HepG2 (cell line): ENCODE data around the gene PAK1. TPM values are rescaled to one million over a fixed set of nuclear protein-coding genes. Genes with fewer than 3 reads are reported as not detected.

Experiments used
- ATF5 ChIP-seq: sonication (generic); formaldehyde crosslinking; IDR thresholded peaks from 2 replicates; pipeline ENCODE4 v1.4.0; 2020; ENCODE audit warnings: mild to moderate bottlenecking, low read depth, missing genetic modification reagents
- CEBPB ChIP-seq: IDR thresholded peaks from 2 replicates; pipeline ENCODE4 v1.6.1; 2011; ENCODE audit warnings: low read depth, low read length, improper control_type of control experiment, borderline replicate concordance
- HHEX ChIP-seq: IDR thresholded peaks from 2 replicates; pipeline ENCODE4 v1.6.1; 2016; ENCODE audit warnings: control low read depth
- LBX2 ChIP-seq: sonication (generic); formaldehyde crosslinking; IDR thresholded peaks from 2 replicates; pipeline ENCODE4 v1.5.0; 2020; ENCODE audit warnings: missing genetic modification reagents, mild to moderate bottlenecking, borderline replicate concordance
- MAF1 ChIP-seq: sonication (generic); formaldehyde crosslinking; IDR thresholded peaks from 2 replicates; pipeline ENCODE4 v1.5.0; 2020; ENCODE audit warnings: missing genetic modification reagents, borderline replicate concordance
- MAZ ChIP-seq, 2 experiments: sonication (generic) in 1 of 2; formaldehyde crosslinking in 1 of 2; IDR thresholded peaks; 2 replicates each; pipeline versions ENCODE4 v1.5.0 to v1.6.1; 2012 to 2020; ENCODE audit warnings: low read depth in 2 of 2, mild to moderate bottlenecking in 2 of 2, borderline replicate concordance in 1 of 2, improper control_type of control experiment in 1 of 2, low read length in 1 of 2, missing genetic modification reagents in 1 of 2, moderate library complexity in 1 of 2
- MIXL1 ChIP-seq: IDR thresholded peaks from 2 replicates; pipeline ENCODE4 v1.6.1; 2016
- MLX ChIP-seq: IDR thresholded peaks from 2 replicates; pipeline ENCODE4 v1.6.1; 2016
- MYNN ChIP-seq: sonication (generic); formaldehyde crosslinking; IDR thresholded peaks from 2 replicates; pipeline ENCODE4 v1.4.0; 2020; ENCODE audit warnings: mild to moderate bottlenecking, low read depth, missing genetic modification reagents
- PHF20 ChIP-seq: sonication (generic); formaldehyde crosslinking; IDR thresholded peaks from 2 replicates; pipeline ENCODE4 v1.5.0; 2020; ENCODE audit warnings: mild to moderate bottlenecking, missing genetic modification reagents
- REXO4 ChIP-seq: sonication (generic); formaldehyde crosslinking; IDR thresholded peaks from 2 replicates; pipeline ENCODE4 v1.8.0; 2022; ENCODE audit warnings: missing genetic modification reagents, mild to moderate bottlenecking, borderline replicate concordance
- RXRA ChIP-seq: sonication (generic); formaldehyde crosslinking; IDR thresholded peaks from 2 replicates; pipeline ENCODE4 v1.5.1; 2020; ENCODE audit warnings: missing genetic modification reagents
- SP5 ChIP-seq: IDR thresholded peaks from 2 replicates; pipeline ENCODE4 v1.6.1; 2016; ENCODE audit warnings: low read depth, borderline replicate concordance
- ZBTB7A ChIP-seq: sonication (generic); formaldehyde crosslinking; IDR thresholded peaks from 2 replicates; pipeline ENCODE4 v1.8.0; 2022; ENCODE audit warnings: mild to moderate bottlenecking, missing genetic modification reagents
- ZNF136 ChIP-seq: sonication (generic); formaldehyde crosslinking; IDR thresholded peaks from 2 replicates; pipeline ENCODE4 v1.8.1; 2022; ENCODE audit warnings: low read depth, mild to moderate bottlenecking, moderate library complexity, missing genetic modification reagents
- ZNF282 ChIP-seq: fragments of 450-650 bp; IDR thresholded peaks from 2 replicates; pipeline ENCODE4 v1.6.1; 2018; ENCODE audit not compliant: partially characterized antibody
- ZNF3 ChIP-seq: IDR thresholded peaks from 2 replicates; pipeline ENCODE4 v1.7.0; 2017; ENCODE audit warnings: inconsistent platforms
- ZNF337 ChIP-seq: sonication (generic); formaldehyde crosslinking; IDR thresholded peaks from 2 replicates; pipeline ENCODE4 v1.5.1; 2020; ENCODE audit warnings: missing genetic modification reagents, low read depth, mild to moderate bottlenecking, borderline replicate concordance
- ZNF34 ChIP-seq: sonication (generic); formaldehyde crosslinking; IDR thresholded peaks from 2 replicates; pipeline ENCODE4 v1.4.0; 2020; ENCODE audit warnings: mild to moderate bottlenecking, missing genetic modification reagents, borderline replicate concordance
- ZNF709 ChIP-seq: sonication (generic); formaldehyde crosslinking; IDR thresholded peaks from 2 replicates; pipeline ENCODE4 v1.5.0; 2020; ENCODE audit warnings: mild to moderate bottlenecking, missing genetic modification reagents
- ZNF737 ChIP-seq: sonication (generic); formaldehyde crosslinking; IDR thresholded peaks from 2 replicates; pipeline ENCODE4 v1.5.0; 2020; ENCODE audit warnings: missing genetic modification reagents, mild to moderate bottlenecking, borderline replicate concordance
- ZNF792 ChIP-seq: IDR thresholded peaks from 2 replicates; pipeline ENCODE4 v1.6.1; 2016
- ZNF83 ChIP-seq: sonication (generic); formaldehyde crosslinking; IDR thresholded peaks from 2 replicates; pipeline ENCODE4 v1.4.0; 2020; ENCODE audit warnings: missing genetic modification reagents, mild to moderate bottlenecking, borderline replicate concordance
- polyA plus RNA-seq, 8 experiments: library from polyadenylated mRNA; depleted of rRNA in 3 of 8; stranded (reverse) in 7 of 8; unstranded in 1 of 8; fragments of >200 nt; fragmentation: Illumina TruSeq in 4 of 8; extraction: Trizol in 4 of 8; gene quantifications; 2 replicates each; pipeline versions ENCODE4 v1.2.1 to v1.2.3, GENCODE V29; 2011 to 2016; ENCODE audit warnings: low read depth in 4 of 8, missing spikeins in 1 of 8, mixed read lengths in 1 of 8; ENCODE audit not compliant: insufficient read depth in 1 of 8
- total RNA-seq, 5 experiments: library from RNA; depleted of rRNA; stranded (reverse); fragments of >200 nt; fragmentation: Illumina TruSeq; extraction: Trizol; gene quantifications; 2 replicates each; pipeline ENCODE4 v1.2.3, GENCODE V29; 2016; ENCODE audit warnings: low read depth in 1 of 5
- TF ChIP-seq, protein P1 (sequence below): IDR thresholded peaks from 2 replicates; pipeline ENCODE4 v1.6.1; 2016; ENCODE audit warnings: low read depth, borderline replicate concordance
- TF ChIP-seq, protein P2 (sequence below): sonication (generic); formaldehyde crosslinking; IDR thresholded peaks from 2 replicates; pipeline ENCODE4 v1.4.0; 2020; ENCODE audit warnings: missing genetic modification reagents, borderline replicate concordance

Gene PAK1
- total and polyA plus RNA-seq, 2 of the 13 experiments (the other 11 are each of a cell fraction or from before 2014, with no cell fraction given) = 1.5 to 4.3 TPM

DNA sequence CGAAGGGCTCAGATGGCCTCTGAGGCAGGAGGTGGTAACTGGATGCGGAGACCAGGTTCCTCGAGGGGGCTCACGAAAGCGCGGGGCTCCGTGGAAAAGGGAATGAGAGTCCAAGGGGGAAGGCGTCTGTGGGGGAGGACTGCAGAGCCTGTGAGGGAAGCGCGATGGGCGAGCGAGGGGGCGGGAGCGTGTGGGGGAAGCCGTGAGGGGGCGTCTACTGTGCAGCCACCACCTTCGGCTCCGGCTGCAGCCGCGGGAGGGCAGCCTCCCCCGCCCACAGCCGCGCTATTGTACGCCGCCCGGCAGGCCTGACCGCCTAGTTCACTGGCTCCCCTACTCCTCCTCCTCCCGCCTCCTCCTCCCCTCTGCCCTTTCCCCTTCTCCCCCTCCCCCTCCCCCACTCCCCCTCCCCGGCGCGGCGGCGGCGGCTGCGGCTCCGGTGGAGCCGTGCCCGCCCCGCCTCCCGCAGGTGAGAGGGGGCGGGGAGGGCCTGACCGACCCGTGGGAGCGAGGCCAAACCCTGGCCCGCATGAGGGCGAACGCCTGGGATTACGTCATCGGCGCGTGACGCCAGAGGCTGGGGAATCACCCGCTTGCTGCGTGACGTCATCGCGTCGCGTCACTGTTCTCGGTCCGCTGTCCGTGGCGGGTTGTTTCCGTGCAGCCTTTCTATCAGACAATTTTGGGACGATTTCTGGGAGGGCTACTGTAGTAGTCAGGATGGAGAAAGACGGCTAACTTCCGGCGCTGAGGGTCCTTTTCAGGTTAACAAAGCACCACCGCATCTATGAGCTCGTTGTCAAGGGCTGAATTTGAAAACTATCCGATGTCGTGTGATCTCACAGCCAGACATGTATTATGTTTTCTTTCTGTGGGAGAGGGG, at the start of gene PAK1 (continued):
- TF ChIP-seq ZNF337 (CRISPR knock-in tag) = no peak
- no peak for TF ChIP-seq MAF1 (CRISPR knock-in tag)
- TF ChIP-seq, protein P1, sequence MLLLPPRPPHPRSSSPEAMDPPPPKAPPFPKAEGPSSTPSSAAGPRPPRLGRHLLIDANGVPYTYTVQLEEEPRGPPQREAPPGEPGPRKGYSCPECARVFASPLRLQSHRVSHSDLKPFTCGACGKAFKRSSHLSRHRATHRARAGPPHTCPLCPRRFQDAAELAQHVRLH (CRISPR knock-in tag) = no peak; the same call in 1 of the 2 replicates
- no peak for TF ChIP-seq ZNF136 (CRISPR knock-in tag)
- no peak for TF ChIP-seq MIXL1 (CRISPR knock-in tag)
- no peak for TF ChIP-seq MLX (CRISPR knock-in tag)
- TF ChIP-seq ZNF792 (CRISPR knock-in tag) = no peak
- TF ChIP-seq, protein P2, sequence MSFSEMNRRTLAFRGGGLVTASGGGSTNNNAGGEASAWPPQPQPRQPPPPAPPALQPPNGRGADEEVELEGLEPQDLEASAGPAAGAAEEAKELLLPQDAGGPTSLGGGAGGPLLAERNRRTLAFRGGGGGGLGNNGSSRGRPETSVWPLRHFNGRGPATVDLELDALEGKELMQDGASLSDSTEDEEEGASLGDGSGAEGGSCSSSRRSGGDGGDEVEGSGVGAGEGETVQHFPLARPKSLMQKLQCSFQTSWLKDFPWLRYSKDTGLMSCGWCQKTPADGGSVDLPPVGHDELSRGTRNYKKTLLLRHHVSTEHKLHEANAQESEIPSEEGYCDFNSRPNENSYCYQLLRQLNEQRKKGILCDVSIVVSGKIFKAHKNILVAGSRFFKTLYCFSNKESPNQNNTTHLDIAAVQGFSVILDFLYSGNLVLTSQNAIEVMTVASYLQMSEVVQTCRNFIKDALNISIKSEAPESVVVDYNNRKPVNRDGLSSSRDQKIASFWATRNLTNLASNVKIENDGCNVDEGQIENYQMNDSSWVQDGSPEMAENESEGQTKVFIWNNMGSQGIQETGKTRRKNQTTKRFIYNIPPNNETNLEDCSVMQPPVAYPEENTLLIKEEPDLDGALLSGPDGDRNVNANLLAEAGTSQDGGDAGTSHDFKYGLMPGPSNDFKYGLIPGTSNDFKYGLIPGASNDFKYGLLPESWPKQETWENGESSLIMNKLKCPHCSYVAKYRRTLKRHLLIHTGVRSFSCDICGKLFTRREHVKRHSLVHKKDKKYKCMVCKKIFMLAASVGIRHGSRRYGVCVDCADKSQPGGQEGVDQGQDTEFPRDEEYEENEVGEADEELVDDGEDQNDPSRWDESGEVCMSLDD (CRISPR knock-in tag) = no peak
- no peak for TF ChIP-seq ZNF34 (CRISPR knock-in tag)
- TF ChIP-seq ZNF83 = no peak
- TF ChIP-seq ZNF282 = no peak
- TF ChIP-seq LBX2 = no peak
- no peak for TF ChIP-seq ZNF737 (CRISPR knock-in tag)
- no peak for TF ChIP-seq MAZ (IDR thresholded peaks at IDR 0.05; ENCODE audit: borderline replicate concordance, low read depth, low read length)
- peak; percentile 57; the same call in 1 of the 2 replicates for TF ChIP-seq MAZ (CRISPR knock-in tag; IDR thresholded peaks at IDR 0.05; ENCODE audit: low read depth)
- TF ChIP-seq ZNF3 = no peak
- TF ChIP-seq RXRA = peak; percentile 59
- TF ChIP-seq CEBPB = peak; percentile 88
- no peak for TF ChIP-seq ZBTB7A
- no peak for TF ChIP-seq ATF5 (CRISPR knock-in tag)
- 0 out of 2 replicates have a peak, but pooled peaks have one; percentile 18 for TF ChIP-seq SP5 (CRISPR knock-in tag)
- TF ChIP-seq HHEX (CRISPR knock-in tag) = no peak
- no peak for TF ChIP-seq ZNF709 (CRISPR knock-in tag)
- TF ChIP-seq MYNN = no peak
- TF ChIP-seq PHF20 = 0 out of 2 replicates have a peak, but pooled peaks have one; percentile 18
- no peak for TF ChIP-seq REXO4
